SK-N-SH treated with all-trans-retinoic acid at 6 μM for 48 hours (cell line): ENCODE data around the gene WDR5.

Experiments used
- ATAC-seq: fragments of 200-7000 bp; cut with Tn5 transposase; 3 replicates; pipeline ENCODE4 v1.9.1; 2020; ENCODE audit warnings: mild to moderate bottlenecking, moderate library complexity
- ARNTL ChIP-seq: fragments of 450-650 bp; formaldehyde crosslinking; IDR thresholded peaks from 2 replicates; pipeline ENCODE4 v1.5.0; 2020; ENCODE audit warnings: low read depth, mild to moderate bottlenecking, moderate library complexity, borderline replicate concordance
- BACH2 ChIP-seq: fragments of 250-450 bp; sonication (Bioruptor Pico); IDR thresholded peaks from 2 replicates; pipeline ENCODE4 v1.9.0; 2021; ENCODE audit warnings: mild to moderate bottlenecking, borderline replicate concordance
- CSDC2 ChIP-seq: fragments of 250-450 bp; sonication (Bioruptor Pico); IDR thresholded peaks from 2 replicates; pipeline ENCODE4 v1.5.0; 2020; ENCODE audit warnings: mild to moderate bottlenecking, moderate library complexity
- ESRRG ChIP-seq: fragments of 250-450 bp; sonication (Bioruptor Pico); IDR thresholded peaks from 2 replicates; pipeline ENCODE4 v1.6.1; 2021; ENCODE audit warnings: mild to moderate bottlenecking
- GLIS3 ChIP-seq: fragments of 250-450 bp; sonication (Bioruptor Pico); IDR thresholded peaks from 2 replicates; pipeline ENCODE4 v1.5.0; 2020; ENCODE audit warnings: mild to moderate bottlenecking, moderate library complexity
- ISL1 ChIP-seq: fragments of 250-450 bp; sonication (Bioruptor Pico); IDR thresholded peaks from 2 replicates; pipeline ENCODE4 v2.1.2; 2022; ENCODE audit warnings: mild to moderate bottlenecking, moderate library complexity
- OSR1 ChIP-seq: fragments of 250-450 bp; sonication (Bioruptor Pico); IDR thresholded peaks from 2 replicates; pipeline ENCODE4 v1.8.0; 2022; ENCODE audit warnings: moderate library complexity, mild to moderate bottlenecking, inconsistent platforms
- PPARA ChIP-seq: fragments of 250-450 bp; sonication (Bioruptor Pico); IDR thresholded peaks from 2 replicates; pipeline ENCODE4 v1.5.0; 2020; ENCODE audit warnings: mild to moderate bottlenecking, borderline replicate concordance
- RARB ChIP-seq: fragments of 250-450 bp; sonication (Bioruptor Pico); IDR thresholded peaks from 2 replicates; pipeline ENCODE4 v1.8.0; 2021; ENCODE audit warnings: mild to moderate bottlenecking, moderate library complexity
- SNAI2 ChIP-seq: fragments of 250-450 bp; sonication (Bioruptor Pico); IDR thresholded peaks from 2 replicates; pipeline ENCODE4 v1.5.0; 2020; ENCODE audit warnings: mild to moderate bottlenecking, moderate library complexity
- TCF4 ChIP-seq: fragments of 250-450 bp; sonication (Bioruptor Pico); IDR thresholded peaks from 2 replicates; pipeline ENCODE4 v1.8.0; 2021; ENCODE audit warnings: mild to moderate bottlenecking, moderate library complexity, borderline replicate concordance
- TOX ChIP-seq: fragments of 250-450 bp; sonication (Bioruptor Pico); IDR thresholded peaks from 2 replicates; pipeline ENCODE4 v1.8.0; 2021; ENCODE audit warnings: mild to moderate bottlenecking, moderate library complexity, borderline replicate concordance
- ZC3H10 ChIP-seq: fragments of 250-450 bp; sonication (Bioruptor Pico); IDR thresholded peaks from 2 replicates; pipeline ENCODE4 v1.5.1; 2021; ENCODE audit warnings: mild to moderate bottlenecking, moderate library complexity
- ZFP3 ChIP-seq: fragments of 250-450 bp; sonication (Bioruptor Pico); IDR thresholded peaks from 2 replicates; pipeline ENCODE4 v1.5.0; 2020; ENCODE audit warnings: mild to moderate bottlenecking, moderate library complexity
- ZNF70 ChIP-seq: fragments of 450-650 bp; formaldehyde crosslinking; IDR thresholded peaks from 2 replicates; pipeline ENCODE4 v1.5.0; 2020; ENCODE audit warnings: mild to moderate bottlenecking, moderate library complexity
- ZNF8 ChIP-seq: fragments of 450-650 bp; formaldehyde crosslinking; IDR thresholded peaks from 2 replicates; pipeline ENCODE4 v1.5.0; 2020; ENCODE audit warnings: mild to moderate bottlenecking, moderate library complexity
- TF ChIP-seq, protein P1 (sequence below): fragments of 250-450 bp; sonication (Bioruptor Pico); IDR thresholded peaks from 2 replicates; pipeline ENCODE4 v1.5.1; 2021; ENCODE audit warnings: mild to moderate bottlenecking, moderate library complexity
- TF ChIP-seq, protein P2 (sequence below): fragments of 250-450 bp; sonication (Bioruptor Pico); IDR thresholded peaks from 2 replicates; pipeline ENCODE4 v1.5.1; 2020; ENCODE audit warnings: low read depth, mild to moderate bottlenecking, moderate library complexity
- TF ChIP-seq, protein P3 (sequence below): fragments of 250-450 bp; sonication (Bioruptor Pico); IDR thresholded peaks from 2 replicates; pipeline ENCODE4 v1.5.0; 2020; ENCODE audit warnings: mild to moderate bottlenecking, moderate library complexity
- TF ChIP-seq, protein P4 (sequence below): fragments of 250-450 bp; sonication (Bioruptor Pico); IDR thresholded peaks from 2 replicates; pipeline ENCODE4 v1.8.0; 2020; ENCODE audit warnings: mild to moderate bottlenecking, moderate library complexity, borderline replicate concordance
- TF ChIP-seq, protein P5 (sequence below): fragments of 250-450 bp; sonication (Bioruptor Pico); IDR thresholded peaks from 2 replicates; pipeline ENCODE4 v1.8.0; 2021; ENCODE audit warnings: low read depth, mild to moderate bottlenecking, moderate library complexity, borderline replicate concordance

Gene WDR5

DNA sequence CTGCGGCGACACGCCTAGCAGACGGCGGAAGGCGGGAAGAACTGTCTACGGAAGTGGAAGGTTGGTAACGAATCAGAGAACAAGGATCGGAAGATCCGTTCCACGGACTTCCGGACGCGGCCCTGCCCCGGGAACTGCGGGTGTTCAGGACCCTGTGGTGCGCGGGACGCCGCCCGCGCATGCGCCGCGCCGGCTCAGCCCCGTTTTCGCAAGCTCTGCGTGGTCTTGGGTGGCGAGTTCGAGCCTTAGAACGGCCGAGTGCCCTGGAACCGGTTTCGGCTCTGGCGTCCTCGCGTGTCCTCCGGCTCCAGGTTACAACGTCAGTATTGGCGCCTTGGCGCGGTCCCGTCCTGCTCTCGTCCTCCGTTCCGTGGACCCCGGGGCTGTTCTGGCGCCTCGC lies 29.0 kb downstream of the WDR5 start (continued):
- TF ChIP-seq, protein P1, sequence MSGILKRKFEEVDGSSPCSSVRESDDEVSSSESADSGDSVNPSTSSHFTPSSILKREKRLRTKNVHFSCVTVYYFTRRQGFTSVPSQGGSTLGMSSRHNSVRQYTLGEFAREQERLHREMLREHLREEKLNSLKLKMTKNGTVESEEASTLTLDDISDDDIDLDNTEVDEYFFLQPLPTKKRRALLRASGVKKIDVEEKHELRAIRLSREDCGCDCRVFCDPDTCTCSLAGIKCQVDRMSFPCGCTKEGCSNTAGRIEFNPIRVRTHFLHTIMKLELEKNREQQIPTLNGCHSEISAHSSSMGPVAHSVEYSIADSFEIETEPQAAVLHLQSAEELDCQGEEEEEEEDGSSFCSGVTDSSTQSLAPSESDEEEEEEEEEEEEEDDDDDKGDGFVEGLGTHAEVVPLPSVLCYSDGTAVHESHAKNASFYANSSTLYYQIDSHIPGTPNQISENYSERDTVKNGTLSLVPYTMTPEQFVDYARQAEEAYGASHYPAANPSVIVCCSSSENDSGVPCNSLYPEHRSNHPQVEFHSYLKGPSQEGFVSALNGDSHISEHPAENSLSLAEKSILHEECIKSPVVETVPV (CRISPR knock-in tag) = no peak
- TF ChIP-seq ZNF70 (CRISPR knock-in tag) = no peak

DNA sequence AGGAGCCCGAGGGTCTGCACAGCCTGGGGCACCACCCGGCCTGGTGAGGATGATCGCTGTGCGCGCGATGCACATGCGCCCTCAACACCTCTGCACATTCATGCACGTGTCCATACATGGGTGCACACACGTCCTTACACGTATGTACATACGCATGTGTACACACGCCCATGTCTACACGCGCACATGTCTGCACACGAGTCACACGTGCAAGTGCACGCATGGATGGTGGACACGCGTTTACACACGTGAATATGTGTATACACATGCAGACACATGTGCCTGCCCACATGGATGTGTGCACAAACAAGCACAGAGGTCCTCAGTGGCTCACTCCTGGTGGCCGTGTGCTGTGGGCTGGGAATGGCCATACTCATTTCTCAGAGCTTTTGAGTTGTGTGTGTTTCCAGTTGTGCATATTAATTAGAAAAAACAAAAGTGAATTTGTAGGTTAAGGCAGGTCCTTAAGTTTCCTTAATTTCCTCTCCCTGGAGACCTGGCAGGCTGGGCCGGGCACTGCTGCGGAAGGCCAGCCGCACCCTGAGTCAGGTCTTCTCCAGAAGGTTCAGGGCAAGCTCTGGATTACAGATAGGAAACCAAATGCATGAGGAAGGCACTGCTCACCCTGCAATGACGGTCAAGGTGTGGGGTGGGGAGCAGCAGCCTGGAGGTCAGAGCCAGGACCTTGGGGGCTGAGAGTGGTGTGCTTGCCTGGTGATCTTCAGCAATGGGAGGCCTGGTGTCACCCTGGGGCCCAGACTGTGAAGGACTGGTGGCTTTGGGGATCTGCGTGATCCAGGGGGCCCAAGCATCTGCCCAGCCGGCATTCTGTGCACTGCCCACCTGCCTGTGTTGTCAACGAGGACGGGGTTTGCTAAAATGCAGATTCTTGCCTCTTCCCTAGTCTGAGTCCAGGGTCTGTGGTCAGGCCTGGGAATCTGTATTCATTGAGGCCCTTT lies 29.8 kb downstream of the WDR5 start:
- TF ChIP-seq TCF4 (CRISPR knock-in tag) (no peak), ARNTL (CRISPR knock-in tag) (no peak), CSDC2 (no peak), ZC3H10 (no peak), TOX (CRISPR knock-in tag) (no peak), ZFP3 (CRISPR knock-in tag) (no peak), GLIS3 (CRISPR knock-in tag) (no peak), OSR1 (CRISPR knock-in tag) (no peak), ZNF8 (no peak)
- TF ChIP-seq, protein P2, sequence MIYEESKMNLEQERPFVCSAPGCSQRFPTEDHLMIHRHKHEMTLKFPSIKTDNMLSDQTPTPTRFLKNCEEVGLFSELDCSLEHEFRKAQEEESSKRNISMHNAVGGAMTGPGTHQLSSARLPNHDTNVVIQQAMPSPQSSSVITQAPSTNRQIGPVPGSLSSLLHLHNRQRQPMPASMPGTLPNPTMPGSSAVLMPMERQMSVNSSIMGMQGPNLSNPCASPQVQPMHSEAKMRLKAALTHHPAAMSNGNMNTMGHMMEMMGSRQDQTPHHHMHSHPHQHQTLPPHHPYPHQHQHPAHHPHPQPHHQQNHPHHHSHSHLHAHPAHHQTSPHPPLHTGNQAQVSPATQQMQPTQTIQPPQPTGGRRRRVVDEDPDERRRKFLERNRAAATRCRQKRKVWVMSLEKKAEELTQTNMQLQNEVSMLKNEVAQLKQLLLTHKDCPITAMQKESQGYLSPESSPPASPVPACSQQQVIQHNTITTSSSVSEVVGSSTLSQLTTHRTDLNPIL (CRISPR knock-in tag) = no peak
- TF ChIP-seq, protein P3, sequence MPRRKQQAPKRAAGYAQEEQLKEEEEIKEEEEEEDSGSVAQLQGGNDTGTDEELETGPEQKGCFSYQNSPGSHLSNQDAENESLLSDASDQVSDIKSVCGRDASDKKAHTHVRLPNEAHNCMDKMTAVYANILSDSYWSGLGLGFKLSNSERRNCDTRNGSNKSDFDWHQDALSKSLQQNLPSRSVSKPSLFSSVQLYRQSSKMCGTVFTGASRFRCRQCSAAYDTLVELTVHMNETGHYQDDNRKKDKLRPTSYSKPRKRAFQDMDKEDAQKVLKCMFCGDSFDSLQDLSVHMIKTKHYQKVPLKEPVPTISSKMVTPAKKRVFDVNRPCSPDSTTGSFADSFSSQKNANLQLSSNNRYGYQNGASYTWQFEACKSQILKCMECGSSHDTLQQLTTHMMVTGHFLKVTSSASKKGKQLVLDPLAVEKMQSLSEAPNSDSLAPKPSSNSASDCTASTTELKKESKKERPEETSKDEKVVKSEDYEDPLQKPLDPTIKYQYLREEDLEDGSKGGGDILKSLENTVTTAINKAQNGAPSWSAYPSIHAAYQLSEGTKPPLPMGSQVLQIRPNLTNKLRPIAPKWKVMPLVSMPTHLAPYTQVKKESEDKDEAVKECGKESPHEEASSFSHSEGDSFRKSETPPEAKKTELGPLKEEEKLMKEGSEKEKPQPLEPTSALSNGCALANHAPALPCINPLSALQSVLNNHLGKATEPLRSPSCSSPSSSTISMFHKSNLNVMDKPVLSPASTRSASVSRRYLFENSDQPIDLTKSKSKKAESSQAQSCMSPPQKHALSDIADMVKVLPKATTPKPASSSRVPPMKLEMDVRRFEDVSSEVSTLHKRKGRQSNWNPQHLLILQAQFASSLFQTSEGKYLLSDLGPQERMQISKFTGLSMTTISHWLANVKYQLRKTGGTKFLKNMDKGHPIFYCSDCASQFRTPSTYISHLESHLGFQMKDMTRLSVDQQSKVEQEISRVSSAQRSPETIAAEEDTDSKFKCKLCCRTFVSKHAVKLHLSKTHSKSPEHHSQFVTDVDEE (CRISPR knock-in tag) = no peak
- no peak for ATAC-seq

DNA sequence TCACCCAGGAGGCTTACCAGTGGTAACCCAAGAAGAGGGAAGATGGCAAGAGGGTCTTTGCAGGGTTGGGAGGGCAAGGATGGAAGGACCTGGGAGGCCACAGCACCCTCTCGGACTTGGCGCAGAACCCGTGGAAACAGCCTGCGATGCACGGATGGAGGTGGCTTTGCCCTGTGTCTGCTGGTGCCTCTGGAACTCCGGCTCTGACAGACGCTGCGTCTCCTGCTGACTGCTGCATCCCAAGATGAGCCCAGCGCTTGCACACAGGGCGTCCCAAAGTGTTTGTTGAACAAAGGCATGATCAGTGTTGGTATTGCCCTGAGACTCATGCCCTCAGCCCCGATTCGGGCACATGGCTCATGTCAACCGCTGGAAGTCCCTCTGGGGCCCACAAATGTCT lies 30.5 kb downstream of the WDR5 start:
- no peak for ATAC-seq
- TF ChIP-seq PPARA (CRISPR knock-in tag) (no peak), ESRRG (CRISPR knock-in tag) (no peak), ISL1 (CRISPR knock-in tag) (no peak), ZFP3 (CRISPR knock-in tag) (no peak), OSR1 (CRISPR knock-in tag) (no peak), SNAI2 (CRISPR knock-in tag) (no peak), ZNF70 (CRISPR knock-in tag) (no peak), ZC3H10 (no peak), GLIS3 (CRISPR knock-in tag) (no peak), RARB (no peak), TCF4 (CRISPR knock-in tag) (no peak), BACH2 (CRISPR knock-in tag) (no peak), ZNF8 (no peak), TOX (CRISPR knock-in tag) (no peak)
- TF ChIP-seq, protein P2 (CRISPR knock-in tag) = no peak
- TF ChIP-seq, protein P3 (CRISPR knock-in tag) = no peak
- TF ChIP-seq, protein P4, sequence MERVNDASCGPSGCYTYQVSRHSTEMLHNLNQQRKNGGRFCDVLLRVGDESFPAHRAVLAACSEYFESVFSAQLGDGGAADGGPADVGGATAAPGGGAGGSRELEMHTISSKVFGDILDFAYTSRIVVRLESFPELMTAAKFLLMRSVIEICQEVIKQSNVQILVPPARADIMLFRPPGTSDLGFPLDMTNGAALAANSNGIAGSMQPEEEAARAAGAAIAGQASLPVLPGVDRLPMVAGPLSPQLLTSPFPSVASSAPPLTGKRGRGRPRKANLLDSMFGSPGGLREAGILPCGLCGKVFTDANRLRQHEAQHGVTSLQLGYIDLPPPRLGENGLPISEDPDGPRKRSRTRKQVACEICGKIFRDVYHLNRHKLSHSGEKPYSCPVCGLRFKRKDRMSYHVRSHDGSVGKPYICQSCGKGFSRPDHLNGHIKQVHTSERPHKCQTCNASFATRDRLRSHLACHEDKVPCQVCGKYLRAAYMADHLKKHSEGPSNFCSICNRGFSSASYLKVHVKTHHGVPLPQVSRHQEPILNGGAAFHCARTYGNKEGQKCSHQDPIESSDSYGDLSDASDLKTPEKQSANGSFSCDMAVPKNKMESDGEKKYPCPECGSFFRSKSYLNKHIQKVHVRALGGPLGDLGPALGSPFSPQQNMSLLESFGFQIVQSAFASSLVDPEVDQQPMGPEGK (CRISPR knock-in tag) = no peak
- TF ChIP-seq, protein P1 (CRISPR knock-in tag) = no peak
- TF ChIP-seq, protein P5, sequence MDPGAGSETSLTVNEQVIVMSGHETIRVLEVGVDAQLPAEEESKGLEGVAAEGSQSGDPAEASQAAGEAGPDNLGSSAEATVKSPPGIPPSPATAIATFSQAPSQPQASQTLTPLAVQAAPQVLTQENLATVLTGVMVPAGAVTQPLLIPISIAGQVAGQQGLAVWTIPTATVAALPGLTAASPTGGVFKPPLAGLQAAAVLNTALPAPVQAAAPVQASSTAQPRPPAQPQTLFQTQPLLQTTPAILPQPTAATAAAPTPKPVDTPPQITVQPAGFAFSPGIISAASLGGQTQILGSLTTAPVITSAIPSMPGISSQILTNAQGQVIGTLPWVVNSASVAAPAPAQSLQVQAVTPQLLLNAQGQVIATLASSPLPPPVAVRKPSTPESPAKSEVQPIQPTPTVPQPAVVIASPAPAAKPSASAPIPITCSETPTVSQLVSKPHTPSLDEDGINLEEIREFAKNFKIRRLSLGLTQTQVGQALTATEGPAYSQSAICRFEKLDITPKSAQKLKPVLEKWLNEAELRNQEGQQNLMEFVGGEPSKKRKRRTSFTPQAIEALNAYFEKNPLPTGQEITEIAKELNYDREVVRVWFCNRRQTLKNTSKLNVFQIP (CRISPR knock-in tag) = no peak
